DOHH2 (cell line): ENCODE results near the gene GAK.

Experiments
- EZH2phosphoT487 ChIP-seq: fragments of 200-600 bp; sonication (generic); IDR thresholded peaks from 2 replicates; pipeline ENCODE4 v1.6.1; 2017; ENCODE audit warnings: borderline replicate concordance, mild to moderate bottlenecking, antibody characterized with exemption, low read length, moderate library complexity, mixed read lengths
- TF ChIP-seq, protein P1 (sequence below): fragments of 200-600 bp; sonication (generic); IDR thresholded peaks from one replicate; pipeline ENCODE4 v1.5.1; 2014; ENCODE audit warnings: antibody characterized with exemption, mild to moderate bottlenecking, low read depth, low read length; ENCODE audit not compliant: poor library complexity, severe bottlenecking

DNA sequence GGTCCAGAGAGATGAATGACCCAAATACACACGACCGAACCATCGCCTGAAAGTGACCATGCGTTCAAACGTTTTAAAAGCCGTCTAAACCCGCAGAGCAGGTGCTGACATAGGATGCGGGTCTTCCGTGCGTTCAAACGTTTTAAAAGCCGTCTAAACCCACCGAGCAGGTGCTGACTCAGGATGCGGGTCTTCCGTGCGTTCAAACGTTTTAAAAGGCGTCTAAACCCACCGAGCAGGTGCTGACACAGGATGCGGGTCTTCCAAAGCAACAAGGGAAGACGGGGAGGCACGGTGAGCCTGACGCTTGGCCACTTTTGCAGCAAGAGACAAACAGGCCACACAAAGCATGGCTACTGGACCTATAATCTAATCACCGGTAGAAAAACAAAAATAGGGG, 47.2 kb downstream of the GAK start:
- TF ChIP-seq EZH2phosphoT487, result no peak
- TF ChIP-seq, protein P1, sequence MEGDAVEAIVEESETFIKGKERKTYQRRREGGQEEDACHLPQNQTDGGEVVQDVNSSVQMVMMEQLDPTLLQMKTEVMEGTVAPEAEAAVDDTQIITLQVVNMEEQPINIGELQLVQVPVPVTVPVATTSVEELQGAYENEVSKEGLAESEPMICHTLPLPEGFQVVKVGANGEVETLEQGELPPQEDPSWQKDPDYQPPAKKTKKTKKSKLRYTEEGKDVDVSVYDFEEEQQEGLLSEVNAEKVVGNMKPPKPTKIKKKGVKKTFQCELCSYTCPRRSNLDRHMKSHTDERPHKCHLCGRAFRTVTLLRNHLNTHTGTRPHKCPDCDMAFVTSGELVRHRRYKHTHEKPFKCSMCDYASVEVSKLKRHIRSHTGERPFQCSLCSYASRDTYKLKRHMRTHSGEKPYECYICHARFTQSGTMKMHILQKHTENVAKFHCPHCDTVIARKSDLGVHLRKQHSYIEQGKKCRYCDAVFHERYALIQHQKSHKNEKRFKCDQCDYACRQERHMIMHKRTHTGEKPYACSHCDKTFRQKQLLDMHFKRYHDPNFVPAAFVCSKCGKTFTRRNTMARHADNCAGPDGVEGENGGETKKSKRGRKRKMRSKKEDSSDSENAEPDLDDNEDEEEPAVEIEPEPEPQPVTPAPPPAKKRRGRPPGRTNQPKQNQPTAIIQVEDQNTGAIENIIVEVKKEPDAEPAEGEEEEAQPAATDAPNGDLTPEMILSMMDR, result no peak
